Erythroblast (primary cell): Measurements from ENCODE around the gene PAQR4.
A peak's percentile ranks its signal among the peaks of the same experiment; 100 is the strongest.
"Not testable (repeated sequence)": the region's sequence is repeated elsewhere in the genome, so short reads cannot be mapped to it uniquely, and the experiment has no call there.

Source experiments
- DNase-seq, 2 experiments: peaks; one replicate each; lab custom pipeline; 2025; lab: John Stamatoyannopoulos, UW
- GATA1 ChIP-seq: IDR thresholded peaks from 2 replicates; pipeline ENCODE4 v1.6.1; 2011; ENCODE audit warnings: low read depth, mild to moderate bottlenecking, control low read depth, low read length, moderate library complexity
- POLR2A ChIP-seq: IDR thresholded peaks from 2 replicates; pipeline ENCODE4 v1.6.1; 2011; ENCODE audit warnings: mild to moderate bottlenecking, low read length

PAQR4 gene

GRCh38 chr16:2968738-2969544, at the start of gene PAQR4:
Gene PAQR4 (plus strand): TSS chr16:2969348. CDS start chr16:2969675, 327 bp downstream.
- no peak for TF ChIP-seq GATA1
- TF ChIP-seq POLR2A = no peak
- DNase-seq = peak; percentile 93 to 95

GRCh38 chr16:2919511-2920255, 49.5 kb upstream of the PAQR4 start:
- no peak for TF ChIP-seq GATA1
- TF ChIP-seq POLR2A = no peak
- peak; percentile 70 to 86 for DNase-seq

GRCh38 chr16:2923481-2923880, 45.7 kb upstream of the PAQR4 start:
- TF ChIP-seq POLR2A (no peak), GATA1 (no peak)
- DNase-seq = no peak

DNA sequence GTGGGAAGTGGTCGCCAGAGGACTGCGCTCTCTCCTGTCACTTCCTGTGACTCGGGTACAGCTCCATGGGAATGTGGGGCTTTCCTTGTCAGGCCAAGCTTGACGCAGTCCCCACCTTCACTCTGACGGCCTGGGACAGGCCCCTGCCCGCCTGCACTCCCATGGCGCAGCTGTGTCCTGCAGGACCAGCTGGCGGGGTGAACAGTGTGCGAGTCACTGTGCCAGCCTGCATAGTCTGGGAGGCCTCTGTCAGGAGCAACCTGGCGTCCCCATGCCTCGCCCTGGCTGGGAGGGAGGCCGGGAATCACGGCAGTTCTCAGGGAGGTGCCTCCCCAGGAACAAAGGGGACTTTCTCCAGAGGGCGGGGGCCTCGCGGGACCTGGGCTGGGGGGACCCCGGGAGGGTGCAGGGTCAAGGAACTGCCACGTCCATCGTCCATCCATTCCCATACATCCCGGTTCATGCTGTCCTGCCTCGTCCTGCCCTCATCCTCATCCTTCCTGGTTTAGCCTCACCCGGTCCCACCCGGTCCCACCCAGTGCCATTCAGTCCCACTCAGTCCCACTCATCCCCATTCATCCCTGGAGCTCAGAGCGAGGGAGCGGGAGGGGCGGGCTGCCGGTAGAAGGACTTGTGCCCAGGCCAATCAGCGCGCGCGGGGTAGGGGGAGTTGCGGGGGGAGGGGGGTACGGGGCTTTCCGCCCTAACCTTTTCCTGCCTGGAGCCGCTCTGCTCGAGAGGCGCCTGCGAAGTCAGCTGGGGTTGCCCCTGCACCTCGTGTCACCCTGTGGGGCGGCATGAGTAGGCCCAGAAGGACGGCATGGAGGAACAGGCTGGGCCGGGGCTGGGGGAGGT, 44.0 kb upstream of the PAQR4 start:
- DNase-seq = no peak
- TF ChIP-seq POLR2A (no peak), GATA1 (no peak)

- DNase-seq = no peak
- TF ChIP-seq POLR2A (no peak), GATA1 (no peak)
Measured at GRCh38 chr16:2925951-2926649, 43.0 kb upstream of the PAQR4 start.

GRCh38 chr16:2926650-2926999, 42.5 kb upstream of the PAQR4 start:
- TF ChIP-seq GATA1 (no peak), POLR2A (no peak)
- no peak for DNase-seq

DNA sequence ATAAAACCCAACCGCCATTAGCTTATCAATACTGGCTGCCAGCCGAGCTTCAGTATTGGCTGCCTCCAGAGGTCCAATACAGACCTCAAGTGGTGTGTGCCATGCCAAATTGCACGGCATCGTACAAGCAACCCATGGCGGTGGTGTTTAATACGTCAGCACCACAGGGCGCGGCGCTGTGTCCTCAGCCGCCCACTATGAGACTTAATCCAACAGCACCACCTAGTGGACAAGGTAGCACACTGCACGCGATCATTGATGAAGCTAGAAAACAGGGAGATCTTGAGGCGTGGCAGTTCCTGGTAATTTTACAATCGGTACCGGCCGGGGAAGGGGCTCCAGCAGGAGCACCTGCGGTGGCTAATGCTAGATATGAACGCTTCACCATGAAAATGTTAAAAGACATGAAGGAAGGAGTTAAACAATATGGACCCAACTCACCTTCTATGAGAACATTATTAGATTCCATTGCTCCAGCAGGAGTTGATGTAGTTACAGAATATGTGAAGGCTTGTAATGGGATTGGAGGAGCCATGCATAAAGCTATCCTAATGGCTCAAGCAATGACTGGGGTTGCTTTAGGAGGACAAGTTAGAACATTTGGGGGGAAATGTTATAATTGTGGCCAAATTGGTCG, 42.0 kb upstream of the PAQR4 start:
- TF ChIP-seq POLR2A (no peak), GATA1 (no peak)

GRCh38 chr16:2928151-2928550, 41.0 kb upstream of the PAQR4 start:
- DNase-seq = not testable (repeated sequence)

More for the DNA sequence above, 42.0 kb upstream of the PAQR4 start:
- peak; percentile 89 to 94 for DNase-seq

DNA sequence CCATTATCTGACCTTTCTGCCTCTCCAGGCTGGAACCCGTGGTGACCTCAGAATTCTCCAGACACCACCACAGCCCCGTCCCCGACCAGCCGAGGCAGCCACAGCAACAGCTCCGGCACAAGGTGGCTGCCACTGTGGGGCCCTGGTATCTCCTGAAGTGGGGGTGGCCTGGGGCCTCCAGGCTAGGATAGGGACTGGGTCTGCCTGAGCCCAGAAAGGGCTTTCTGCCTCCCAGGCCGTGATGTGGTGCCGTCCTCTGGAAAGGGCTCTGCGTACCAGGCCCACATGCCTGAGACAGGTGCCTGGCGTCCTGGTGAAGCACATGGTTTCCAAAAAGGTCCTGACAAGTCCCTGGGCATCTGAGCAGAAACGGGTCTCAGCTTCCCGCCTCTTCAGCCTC, 40.4 kb upstream of the PAQR4 start:
- no peak for DNase-seq
- no peak for TF ChIP-seq POLR2A
- TF ChIP-seq GATA1 = no peak

GRCh38 chr16:2929693-2930092, 39.5 kb upstream of the PAQR4 start:
- DNase-seq = no peak
- TF ChIP-seq GATA1 (no peak), POLR2A (no peak)

GRCh38 chr16:2930236-2930635, 38.9 kb upstream of the PAQR4 start:
- no peak for DNase-seq
- TF ChIP-seq GATA1 (no peak), POLR2A (no peak)

DNA sequence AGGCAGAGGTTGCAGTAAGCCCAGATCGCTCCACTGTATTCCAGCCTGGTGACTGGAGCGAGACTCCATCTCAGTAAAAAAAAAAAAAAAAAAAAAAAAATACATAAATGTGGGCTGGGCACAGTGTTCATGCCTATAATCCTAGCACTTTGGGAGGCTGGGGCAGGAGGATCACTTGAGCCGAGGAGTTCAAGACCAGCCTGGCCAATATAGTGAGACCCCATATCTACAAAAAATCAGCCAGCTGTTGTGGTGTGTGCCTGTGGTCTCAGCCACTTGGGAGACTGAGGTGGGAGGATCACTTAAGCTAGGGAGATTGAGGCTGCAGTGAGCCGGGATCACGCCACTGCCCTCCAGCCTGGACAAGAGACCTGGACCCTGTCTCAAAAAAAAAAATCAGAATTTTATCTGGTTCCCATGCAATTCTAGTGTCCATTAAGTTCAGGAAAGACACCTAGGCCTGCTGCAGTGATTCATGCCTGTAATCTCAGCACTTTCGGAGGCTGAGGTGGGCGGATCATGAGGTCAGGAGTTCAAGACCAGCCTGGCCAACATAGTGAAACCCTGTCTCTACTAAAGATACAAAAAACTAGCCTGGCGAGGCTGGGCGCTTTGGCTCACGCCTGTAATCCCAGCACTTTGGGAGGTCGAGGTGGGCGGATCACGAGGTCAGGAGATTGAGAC, 37.8 kb upstream of the PAQR4 start:
- DNase-seq = not testable (repeated sequence)

GRCh38 chr16:2933136-2933535, 36.0 kb upstream of the PAQR4 start:
- TF ChIP-seq GATA1 (no peak), POLR2A (no peak)

More at GRCh38 chr16:2933136-2933535, 36.0 kb upstream of the PAQR4 start:
- DNase-seq = no peak
